IPS-18c (cell line): ENCODE results near the gene MTA2.
"Not testable (repeated sequence)": the region's sequence is repeated elsewhere in the genome, so short reads cannot be mapped to it uniquely, and the experiment has no call there.

Experiments
- H3K4me3 ChIP-seq: 2 replicates; pipeline ENCODE4 v1.7.0; 2013; ENCODE audit warnings: low read depth, mild to moderate bottlenecking, low read length, moderate library complexity; ENCODE audit not compliant: insufficient read depth
- H3K9me3 ChIP-seq: one replicate; pipeline ENCODE4 v1.6.1; 2013; ENCODE audit warnings: mild to moderate bottlenecking, low read length, moderate library complexity; ENCODE audit not compliant: control insufficient read depth, insufficient read depth

Gene MTA2

DNA sequence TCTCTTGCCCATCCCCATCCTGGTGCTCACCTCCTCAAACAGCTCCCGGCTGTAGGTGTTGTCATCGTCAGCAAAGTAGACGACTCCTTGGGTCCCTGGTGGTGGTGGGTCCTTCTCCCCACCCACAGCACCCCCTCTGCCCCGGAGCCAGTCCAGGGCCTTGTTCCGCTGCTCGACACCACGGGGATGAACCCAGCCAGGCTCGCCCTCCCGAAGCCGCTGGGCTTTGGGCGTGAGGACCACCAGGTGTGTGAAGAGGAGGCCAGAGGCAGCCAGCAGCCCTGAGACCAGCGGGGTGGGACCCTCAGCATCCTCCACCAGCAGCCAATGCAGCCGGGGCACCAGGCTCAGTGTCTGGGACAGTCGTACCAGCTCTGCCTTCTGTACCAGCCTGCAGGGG lies 15.3 kb upstream of the MTA2 start:
- not testable (repeated sequence) for H3K9me3 ChIP-seq, H3K4me3 ChIP-seq

DNA sequence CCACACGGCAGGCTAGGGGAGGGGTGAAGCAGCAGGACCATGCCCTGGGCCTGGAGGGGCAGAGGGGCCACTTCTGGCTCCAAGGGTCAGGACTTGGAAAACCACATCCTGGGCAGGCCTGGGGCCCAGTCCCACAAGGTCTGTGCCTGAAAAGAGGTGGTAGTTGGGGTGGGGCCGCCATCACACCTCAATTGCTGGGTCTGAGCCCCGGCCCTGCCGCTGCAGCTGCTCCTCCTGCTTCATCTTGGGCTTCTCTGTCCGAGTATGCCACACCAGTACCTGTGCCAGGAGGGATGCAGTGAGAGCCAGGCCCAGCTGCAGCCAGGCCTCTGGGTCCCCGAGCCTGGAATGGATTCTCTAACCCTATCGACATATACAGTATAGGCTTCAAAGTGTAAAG lies 13.9 kb upstream of the MTA2 start:
- no peaks in the 10 kb centered on the region for H3K9me3 ChIP-seq
- no peak overlapping the region for H3K4me3 ChIP-seq

DNA sequence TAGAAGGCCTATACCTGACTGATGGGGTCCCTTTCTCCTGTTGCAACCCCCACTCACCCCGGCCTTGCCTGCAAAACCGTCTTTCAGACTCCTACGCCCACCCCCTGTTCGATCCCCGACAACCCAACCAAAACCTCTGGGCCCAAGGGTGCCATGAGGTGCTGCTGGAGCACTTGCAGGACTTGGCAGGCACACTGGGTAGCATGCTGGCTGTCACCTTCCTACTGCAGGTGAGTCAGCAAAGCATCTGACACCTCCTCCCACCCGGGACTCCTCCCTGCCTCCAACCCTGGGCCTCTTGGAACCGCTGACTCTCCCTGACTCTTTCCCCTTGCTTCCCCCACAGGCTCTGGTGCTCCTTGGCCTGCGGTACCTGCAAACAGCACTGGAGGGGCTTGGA lies 12.6 kb upstream of the MTA2 start:
- Histone ChIP-seq H3K9me3 (no peaks in the 10 kb centered on the region), H3K4me3 (no peak overlapping the region)

DNA sequence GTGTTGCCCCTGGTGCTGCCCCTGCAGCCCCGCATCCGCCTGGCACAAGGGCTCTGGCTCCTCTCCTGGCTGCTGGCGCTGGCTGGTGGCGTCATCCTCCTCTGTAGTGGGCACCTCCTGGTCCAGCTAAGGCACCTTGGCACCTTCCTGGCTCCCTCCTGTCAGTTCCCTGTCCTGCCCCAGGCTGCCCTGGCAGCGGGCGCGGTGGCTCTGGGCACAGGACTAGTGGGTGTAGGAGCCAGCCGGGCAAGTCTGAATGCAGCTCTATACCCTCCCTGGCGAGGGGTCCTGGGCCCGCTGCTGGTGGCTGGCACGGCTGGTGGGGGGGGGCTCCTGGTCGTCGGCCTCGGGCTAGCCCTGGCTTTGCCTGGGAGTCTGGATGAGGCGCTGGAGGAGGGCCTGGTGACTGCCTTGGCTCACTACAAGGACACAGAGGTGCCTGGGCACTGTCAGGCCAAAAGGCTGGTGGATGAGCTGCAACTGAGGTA lies 11.7 kb upstream of the MTA2 start:
- peak overlapping the region; percentile 38 for H3K4me3 ChIP-seq

DNA sequence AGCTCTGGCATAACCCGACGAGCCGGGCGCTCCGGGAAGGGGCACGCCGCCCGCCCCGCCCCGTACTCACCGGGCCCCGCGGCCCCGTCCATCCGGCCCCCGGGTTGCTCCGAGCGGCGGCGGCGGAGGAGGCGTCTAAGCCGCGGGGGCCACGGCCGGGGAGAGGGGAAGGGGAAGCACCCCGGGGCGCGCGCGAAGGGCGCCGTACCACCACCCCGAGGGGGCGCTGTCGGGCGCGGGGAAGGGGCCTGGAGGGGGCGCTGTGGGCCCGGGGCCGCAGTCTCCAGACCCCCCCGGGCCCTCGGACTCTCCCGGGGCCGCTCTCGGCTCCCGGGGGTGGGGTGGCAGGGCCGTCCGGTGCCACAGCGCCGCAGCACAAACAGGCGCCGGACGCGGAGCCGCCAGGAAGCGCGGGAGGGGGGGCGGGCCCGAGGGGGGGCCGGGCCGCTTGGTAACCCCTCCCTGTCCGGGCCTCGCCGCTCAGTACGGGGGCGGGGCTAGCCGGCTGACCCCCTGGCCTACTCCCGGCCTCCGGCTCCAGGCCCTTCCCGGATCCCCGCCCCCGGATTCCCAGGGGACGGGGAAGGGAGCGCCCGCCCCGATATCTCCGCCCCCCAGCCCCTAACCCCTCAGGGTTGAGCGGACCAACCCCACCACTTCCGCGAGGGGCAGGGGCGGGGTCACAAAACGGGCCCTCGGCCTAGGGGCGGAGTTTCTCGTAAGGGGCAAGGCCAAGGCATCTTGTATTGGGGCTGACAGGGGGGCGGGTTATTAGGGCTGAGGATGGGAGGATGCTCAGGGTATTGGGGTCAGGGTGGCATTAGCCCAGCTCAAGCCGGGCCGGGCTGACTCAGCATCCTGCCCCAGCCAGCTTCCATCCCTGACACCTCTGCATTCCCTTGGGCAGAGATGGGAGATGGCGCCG lies 11.0 kb upstream of the MTA2 start, which contains the start of the genes EML3 and ROM1:
EML3 (minus strand) TSS at position 410 of the 925 bp plus-strand sequence; CDS start at position 92, 318 bp downstream.
ROM1 (plus strand) TSS at position 892 of the 925 bp plus-strand sequence; CDS start at position 917, 25 bp downstream.
- peak within 1 kb of the TSS; percentile 71 for H3K4me3 ChIP-seq
- no peaks in the 10 kb centered on the region for H3K9me3 ChIP-seq

More for the DNA sequence above, 11.7 kb upstream of the MTA2 start:
- H3K9me3 ChIP-seq, result no peaks in the 10 kb centered on the region

DNA sequence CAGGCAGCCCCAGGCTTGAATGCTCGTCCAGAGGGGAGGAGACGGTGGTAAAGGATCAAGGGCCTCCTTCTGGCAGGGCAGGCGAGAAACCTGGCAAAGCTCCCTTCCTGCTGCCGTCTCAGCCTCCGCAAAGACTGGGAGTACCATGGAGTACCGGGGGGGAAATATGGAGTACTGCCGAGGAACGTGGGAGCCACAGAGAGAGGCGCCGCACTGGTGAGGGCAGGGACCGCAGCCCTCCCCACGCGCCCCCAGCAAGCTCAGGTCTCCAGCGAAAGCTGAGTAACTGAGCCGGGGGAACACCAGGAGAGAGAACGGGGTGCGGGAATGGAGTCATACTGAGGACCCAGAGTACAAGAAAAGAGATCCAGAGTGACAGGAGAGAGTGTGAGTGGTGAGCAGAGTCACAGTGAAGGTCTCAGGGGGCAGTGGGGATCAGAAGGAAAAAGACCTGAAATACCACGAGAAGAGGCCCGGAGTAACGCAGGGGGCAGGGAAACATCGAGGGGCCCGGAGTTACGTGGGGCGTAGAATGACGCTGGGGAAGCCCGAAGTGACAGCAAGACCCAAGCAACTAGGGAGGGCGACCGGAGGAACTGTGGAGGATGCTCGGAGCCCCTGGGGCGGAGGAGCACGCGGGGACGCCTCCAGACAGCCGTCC lies 10.2 kb upstream of the MTA2 start:
- Histone ChIP-seq H3K9me3 (no peaks in the 10 kb centered on the region), H3K4me3 (peak overlapping the region; percentile 71)

DNA sequence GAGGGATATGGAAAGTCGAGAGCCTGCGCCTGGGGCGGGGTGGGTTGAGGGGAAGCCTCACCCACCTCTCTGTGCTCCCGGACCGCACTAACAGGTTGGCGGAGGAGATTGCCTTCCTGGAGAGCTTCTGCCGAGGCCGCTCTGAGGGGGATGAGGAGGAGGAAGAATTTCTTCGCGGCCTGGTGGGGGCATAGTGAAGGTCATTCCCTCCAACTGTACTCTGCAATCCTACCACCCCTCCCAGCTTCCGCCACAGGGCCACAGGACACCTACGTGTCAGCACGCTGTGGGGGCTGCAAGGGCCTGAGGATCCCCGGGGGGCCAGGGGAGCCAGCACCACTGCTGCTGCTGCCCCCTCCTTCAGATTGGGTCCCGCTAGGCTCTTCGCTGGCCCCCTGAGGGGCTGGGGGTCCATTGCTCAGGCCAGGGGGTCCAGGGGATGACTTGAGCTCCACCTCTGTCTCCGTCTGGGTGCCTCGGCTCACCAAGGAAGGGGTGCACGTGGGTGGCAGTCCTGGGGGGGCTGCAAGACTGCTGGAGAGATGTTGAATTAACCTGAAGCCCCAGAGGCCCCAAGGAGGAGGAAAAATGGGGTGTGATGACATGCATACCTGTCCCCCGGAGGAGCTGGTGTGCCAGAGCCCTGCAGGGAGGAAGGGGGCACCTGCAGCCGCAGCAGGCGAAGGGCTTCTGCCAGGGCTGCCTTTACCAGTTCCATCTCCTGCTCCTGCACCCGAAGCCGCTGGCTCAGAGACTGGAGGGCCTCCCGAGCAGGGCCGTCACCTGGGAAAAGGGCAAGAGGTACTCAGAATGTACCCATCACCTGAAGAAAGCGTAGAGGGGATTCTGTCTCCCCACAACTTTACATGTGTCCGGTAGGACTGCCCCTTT lies 9.4 kb upstream of the MTA2 start:
- Histone ChIP-seq H3K9me3 (no peaks in the 10 kb centered on the region), H3K4me3 (peak overlapping the region; percentile 71; the same call in 1 of the 2 replicates)

DNA sequence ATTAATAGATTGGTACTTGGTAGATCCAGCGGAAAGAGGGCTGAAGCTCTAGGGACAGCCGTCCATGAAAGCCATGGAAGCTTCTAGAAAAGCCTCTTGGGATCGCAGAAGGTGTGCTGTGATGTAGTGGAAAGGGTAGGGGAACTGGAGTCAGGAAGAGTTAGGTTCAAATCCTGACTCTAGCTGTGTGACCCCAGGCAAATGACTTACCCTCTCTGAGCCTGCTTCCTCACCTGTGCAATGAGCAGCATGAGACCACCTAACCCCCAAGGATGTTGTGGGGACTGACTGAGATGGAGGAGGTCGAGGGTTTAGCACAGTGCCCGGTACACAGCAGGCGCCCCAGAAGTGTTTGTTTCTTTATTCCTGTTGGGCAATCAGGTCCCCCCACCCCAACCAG lies 8.7 kb upstream of the MTA2 start:
- no peak overlapping the region for H3K4me3 ChIP-seq
- H3K9me3 ChIP-seq, result no peaks in the 10 kb centered on the region

DNA sequence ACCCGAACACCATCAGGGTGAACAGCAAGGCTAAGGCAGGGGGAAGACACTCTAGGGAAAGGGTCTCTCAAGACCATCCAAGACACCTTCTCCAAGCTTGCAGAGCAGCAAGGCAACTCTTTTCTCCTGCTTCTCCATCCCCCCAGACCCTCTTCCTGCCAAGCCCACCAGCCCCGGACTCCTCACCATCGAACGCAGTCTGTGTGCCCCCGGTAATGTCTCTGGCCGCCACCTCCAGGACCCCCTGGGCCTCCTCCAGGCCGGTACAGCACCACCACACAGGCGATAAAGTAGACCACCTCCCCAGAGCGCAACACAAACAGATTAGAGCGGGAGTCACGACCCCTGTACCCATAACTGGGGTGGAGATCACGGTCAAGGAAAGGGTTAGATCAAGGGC lies 7.1 kb upstream of the MTA2 start:
- H3K9me3 ChIP-seq, result no peaks in the 10 kb centered on the region
- no peak overlapping the region for H3K4me3 ChIP-seq

DNA sequence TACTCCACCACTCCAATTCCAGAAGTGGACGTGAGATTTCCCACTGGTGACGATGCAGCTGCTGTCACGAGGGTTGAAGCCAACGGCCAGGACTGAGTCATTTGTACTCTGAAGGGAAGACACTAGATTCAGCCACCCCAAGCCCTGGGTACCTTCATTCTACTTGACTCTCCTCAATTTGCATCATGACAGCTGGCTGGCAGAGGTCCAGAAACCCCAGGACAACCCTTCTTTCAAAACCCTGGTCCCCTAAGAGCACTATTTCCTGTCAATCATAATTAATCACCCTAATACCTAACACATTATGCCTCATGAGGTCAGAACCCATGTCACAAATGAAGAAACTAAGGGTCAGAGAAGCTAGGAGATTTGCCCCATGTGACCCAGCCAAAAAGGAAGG lies 6.0 kb upstream of the MTA2 start:
- no peak overlapping the region for H3K4me3 ChIP-seq
- H3K9me3 ChIP-seq, result no peaks in the 10 kb centered on the region

DNA sequence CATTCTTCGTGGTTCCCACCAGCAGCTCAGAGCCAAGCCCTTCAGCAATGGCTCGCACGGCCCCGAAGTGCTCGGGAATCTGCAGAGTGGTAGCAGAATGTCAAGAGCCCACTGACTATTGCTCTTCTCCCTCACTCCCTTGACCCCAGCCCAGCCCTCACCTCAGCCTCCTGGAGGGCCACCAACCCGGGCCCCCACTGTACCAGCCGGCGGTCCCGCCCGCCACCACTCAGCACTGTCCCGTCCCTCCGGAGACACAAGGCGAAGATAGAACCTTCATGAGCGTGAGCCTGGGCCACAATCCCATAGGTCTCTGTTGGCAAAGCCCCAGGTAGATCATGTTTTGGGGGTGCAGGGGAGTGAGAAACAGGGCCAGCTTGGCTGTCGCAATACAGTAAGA lies 4.2 kb upstream of the MTA2 start:
- Histone ChIP-seq H3K9me3 (no peaks in the 10 kb centered on the region), H3K4me3 (no peak overlapping the region)

DNA sequence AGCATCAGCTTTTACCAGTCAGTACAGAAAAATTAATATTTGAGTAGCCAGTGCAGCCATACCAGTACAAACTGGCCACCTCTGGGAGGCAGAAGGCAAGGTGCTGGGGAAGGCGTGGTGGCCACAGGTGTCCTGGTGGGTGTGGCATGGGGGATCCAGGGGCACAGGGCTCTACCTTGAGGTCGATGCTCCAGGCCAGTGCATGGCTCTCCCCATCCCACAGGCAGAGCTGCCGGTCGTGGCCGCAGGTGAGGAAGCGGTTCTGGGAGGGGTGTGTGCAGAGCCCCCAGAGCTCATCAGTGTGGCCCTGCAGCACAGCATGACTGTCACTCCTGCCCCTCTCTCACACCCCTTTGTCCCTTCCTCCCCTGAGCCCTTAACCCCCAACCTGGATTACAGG lies 3.8 kb upstream of the MTA2 start:
- no peaks in the 10 kb centered on the region for H3K9me3 ChIP-seq
- no peak overlapping the region for H3K4me3 ChIP-seq

DNA sequence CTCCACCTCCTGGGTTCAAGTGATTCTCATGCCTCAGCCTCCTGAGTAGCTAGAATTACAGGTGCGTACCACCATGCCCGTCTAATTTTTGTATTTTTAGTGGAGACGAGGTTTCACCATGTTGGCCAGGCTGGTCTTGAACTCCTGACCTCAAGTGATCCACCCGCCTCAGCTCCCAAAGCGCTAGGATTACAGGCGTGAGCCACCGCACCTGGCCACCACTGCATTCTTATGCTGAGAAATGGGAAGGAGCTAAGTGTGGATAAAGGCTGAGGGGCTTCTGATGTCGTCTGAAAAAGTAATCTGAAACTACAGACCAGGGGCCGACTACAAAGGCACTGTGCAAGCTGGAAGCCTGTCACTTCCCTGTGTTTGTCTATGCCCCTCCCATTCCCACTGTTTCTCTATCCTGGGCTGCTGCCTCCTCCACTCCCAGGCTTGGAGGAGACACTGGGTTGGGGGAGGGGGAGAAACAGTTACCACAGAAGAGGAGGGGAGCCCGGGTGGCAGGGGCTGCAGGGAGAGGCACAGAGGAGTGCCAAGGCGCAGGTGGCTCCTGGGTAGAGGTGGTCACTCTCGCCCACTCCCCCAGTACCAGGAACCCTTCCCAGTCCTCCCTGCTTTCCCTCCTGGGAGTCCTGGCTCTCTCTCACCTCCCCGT lies 2.9 kb upstream of the MTA2 start:
- no peak overlapping the region for H3K4me3 ChIP-seq
- H3K9me3 ChIP-seq, result no peaks in the 10 kb centered on the region

DNA sequence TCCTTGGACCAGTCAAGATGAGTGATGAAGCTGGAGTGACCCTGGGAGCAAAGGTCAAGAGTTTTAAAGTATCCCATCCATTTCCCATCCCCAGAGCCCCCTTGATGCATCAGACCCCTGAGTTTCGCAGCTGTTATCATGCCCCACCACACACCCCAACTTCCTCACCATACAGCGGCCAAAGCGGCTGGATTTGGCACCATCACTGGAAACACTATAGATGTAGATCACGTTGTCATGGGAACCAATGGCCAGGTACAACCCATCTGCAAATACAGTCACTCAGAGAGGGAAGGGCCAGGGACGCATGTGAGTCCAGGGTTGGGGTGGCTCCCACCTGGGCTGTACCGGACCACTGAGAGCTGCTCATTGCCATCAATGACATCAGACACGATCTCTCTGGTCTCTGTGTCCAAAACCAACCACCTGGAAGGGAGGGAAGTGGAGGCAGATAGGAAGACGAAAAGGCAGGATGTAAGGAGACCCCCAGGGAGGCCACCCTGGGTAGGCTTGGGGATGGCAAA lies 2.2 kb upstream of the MTA2 start:
- Histone ChIP-seq H3K4me3 (no peak overlapping the region), H3K9me3 (no peaks in the 10 kb centered on the region)

DNA sequence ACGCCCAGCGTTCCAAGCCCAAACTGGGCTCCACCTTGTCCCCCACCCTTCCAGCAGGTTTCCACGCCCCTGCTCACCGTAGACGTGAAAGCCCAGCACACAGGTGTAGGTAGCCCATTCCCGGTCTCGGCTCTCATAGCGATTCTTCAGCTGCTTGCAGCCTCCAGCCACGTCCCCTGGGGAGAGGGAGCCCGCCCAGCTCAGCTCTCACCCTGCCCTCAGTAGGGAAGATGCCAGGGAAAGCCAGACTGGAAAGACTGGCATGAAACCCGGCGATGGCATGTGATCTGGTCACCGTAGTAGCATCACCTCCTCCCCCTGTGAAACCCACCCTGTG lies 1.4 kb upstream of the MTA2 start:
- Histone ChIP-seq H3K4me3 (peak overlapping the region; percentile 85), H3K9me3 (no peaks in the 10 kb centered on the region)

DNA sequence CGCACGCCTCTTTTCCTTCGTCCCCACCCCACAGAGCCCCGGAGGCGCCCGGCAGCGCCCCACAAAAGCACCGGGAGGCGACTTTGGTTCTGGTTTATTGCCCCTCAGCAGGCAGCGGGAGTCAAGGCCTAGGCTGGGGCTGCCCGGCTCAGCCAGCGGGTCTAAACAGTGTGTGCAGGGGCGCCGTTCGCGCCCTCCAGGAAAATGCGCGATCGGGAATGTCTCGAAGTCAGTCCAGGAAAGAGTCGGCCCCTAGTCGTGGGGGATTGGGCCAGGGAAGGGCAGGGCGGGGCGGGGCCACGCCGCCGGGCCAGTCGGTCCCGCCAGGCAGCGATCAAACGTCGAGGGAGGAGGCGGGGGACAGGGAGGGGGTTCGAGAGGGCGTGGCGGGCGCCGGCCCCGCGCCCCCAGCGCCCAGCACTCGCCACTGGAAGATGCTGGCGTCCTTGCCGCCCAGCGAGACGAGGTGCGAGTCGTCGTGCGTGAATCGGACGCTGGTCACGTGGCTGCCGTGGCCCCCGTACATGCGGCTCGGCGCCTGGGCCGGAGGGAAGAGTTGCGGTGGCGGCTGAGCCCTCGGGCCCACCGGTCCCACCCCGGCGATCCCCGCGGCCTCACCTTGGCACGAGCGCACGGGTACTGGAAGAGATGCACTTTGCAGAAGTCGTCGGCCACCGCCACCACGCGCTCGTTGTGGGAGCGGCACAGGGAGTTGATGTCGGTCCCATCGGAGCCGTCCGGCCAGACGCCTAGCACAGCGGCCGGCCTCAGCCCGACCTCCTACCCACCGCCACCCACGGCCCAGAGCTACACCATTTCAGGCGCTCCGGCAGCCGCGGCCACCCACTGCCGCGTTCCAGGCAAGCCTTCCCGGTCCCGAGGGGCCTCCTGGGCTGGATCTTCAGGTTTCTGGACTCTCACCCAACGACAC lies 741 bp upstream of the MTA2 start:
- H3K9me3 ChIP-seq, result no peaks in the 10 kb centered on the region
- H3K4me3 ChIP-seq, result peak overlapping the region; percentile 85
